Natural killer cell (primary cell): ENCODE measurements around the gene HSPA12A. TPM values are rescaled to one million over a fixed set of nuclear protein-coding genes. Genes with fewer than 3 reads are reported as not detected.

ENCODE experiments used
- ATAC-seq, 3 donors: fragments of 150-1000 bp in 2 of 3; fragments of 200-7000 bp in 1 of 3; cut with Tn5 transposase; 1 replicate in 1 of 3; 2 replicates in 2 of 3; pipeline ENCODE4 v1.10.0; 2021; ENCODE audit warnings: mild to moderate bottlenecking in 2 of 3, moderate library complexity in 2 of 3
- DNase-seq, 2 donors: peaks; one replicate each; pipeline versions ENCODE4 v3.0.0 to v3.0.0-alpha.2; 2013 to 2021; ENCODE audit warnings: mixed read lengths in 1 of 2
- H3K27ac ChIP-seq: one replicate; pipeline ENCODE4 v1.5.1; 2013; ENCODE audit warnings: mild to moderate bottlenecking, low read length
- H3K27me3 ChIP-seq: one replicate; pipeline ENCODE4 v1.6.1; 2013; ENCODE audit warnings: low read length; ENCODE audit not compliant: control insufficient read depth, insufficient read depth
- H3K36me3 ChIP-seq: one replicate; pipeline ENCODE4 v1.6.1; 2013; ENCODE audit warnings: low read length; ENCODE audit not compliant: control insufficient read depth, insufficient read depth
- H3K4me1 ChIP-seq: one replicate; pipeline ENCODE4 v1.6.1; 2013; ENCODE audit warnings: low read length; ENCODE audit not compliant: control insufficient read depth, insufficient read depth
- H3K4me3 ChIP-seq: one replicate; pipeline ENCODE4 v1.5.1; 2013; ENCODE audit warnings: low read length
- H3K9me3 ChIP-seq: one replicate; pipeline ENCODE4 v1.6.1; 2013; ENCODE audit warnings: low read length; ENCODE audit not compliant: control insufficient read depth, insufficient read depth
- H3K27ac Mint-ChIP-seq, 2 donors: one replicate each; pipeline ENCODE4 v1.8.0; 2022; ENCODE audit warnings: mild to moderate bottlenecking in 2 of 2, mixed read lengths in 2 of 2, moderate library complexity in 1 of 2
- H3K27me3 Mint-ChIP-seq, 2 donors: one replicate each; pipeline ENCODE4 v1.8.0; 2022; ENCODE audit warnings: low read depth in 2 of 2, mixed read lengths in 2 of 2
- H3K36me3 Mint-ChIP-seq: one replicate; pipeline ENCODE4 v1.8.0; 2022; ENCODE audit warnings: mixed read lengths
- H3K4me1 Mint-ChIP-seq, 2 donors: one replicate each; pipeline ENCODE4 v1.8.0; 2022; ENCODE audit warnings: mixed read lengths in 2 of 2
- H3K4me3 Mint-ChIP-seq: one replicate; pipeline ENCODE4 v1.8.0; 2022; ENCODE audit warnings: mild to moderate bottlenecking, moderate library complexity, mixed read lengths
- H3K9me3 Mint-ChIP-seq, 2 donors: one replicate each; pipeline ENCODE4 v1.8.0; 2022; ENCODE audit warnings: mixed read lengths in 2 of 2
- WGBS: methylation state at CpG from one replicate; pipeline ENCODE4 v1.1.7; 2013; ENCODE audit warnings: missing lambda C conversion rate; ENCODE audit not compliant: insufficient coverage; 5-methylcytosine and 5-hydroxymethylcytosine counted together
- intact Hi-C: fragments of 100-400 bp; cut with micrococcal nuclease; formaldehyde crosslinking; loops from one replicate; pipeline ENCODE4 v1.14.2; 2022
- total RNA-seq, 4 donors: library from RNA; stranded (reverse); fragments of 120-200 nt in 1 of 4; gene quantifications; one replicate each; pipeline versions ENCODE4 v1.2.3 to v1.2.4, GENCODE V29; 2013 to 2022
- TF ChIP-seq, protein P1 (sequence below): fragments of 200-600 bp; IDR thresholded peaks from one replicate; pipeline ENCODE4 v1.8.0; 2022; ENCODE audit warnings: antibody characterized with exemption

The HSPA12A gene
- total RNA-seq, 3 donors from 2014 or later (not counting 1 experiment from before 2014, with no cell fraction given): 0.43 TPM; not detected in 2

DNA sequence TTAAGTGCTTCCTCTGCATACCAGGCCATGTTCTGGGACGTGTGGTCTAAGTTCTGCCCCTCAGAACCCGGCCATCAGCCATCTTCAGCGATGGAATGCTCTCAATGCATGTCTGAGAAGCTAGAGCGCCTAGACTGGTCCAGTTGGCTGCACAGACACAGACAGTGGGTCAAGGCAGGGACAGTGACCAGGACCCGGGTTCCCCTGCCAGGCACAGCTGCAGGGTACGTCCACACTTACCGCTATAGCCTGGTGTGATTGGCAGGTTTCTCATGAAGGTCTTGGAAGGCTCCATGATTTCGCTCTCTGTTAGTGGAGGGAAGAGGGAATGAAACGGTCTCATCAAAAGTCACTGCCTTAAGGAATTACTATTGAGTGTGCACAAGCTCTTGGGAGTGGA, 74.3 kb downstream of the HSPA12A start:
- Histone ChIP-seq H3K27ac (no peak overlapping the region), H3K9me3 (no peaks in the 10 kb centered on the region), H3K4me1 (no peaks in the 10 kb centered on the region), H3K36me3 (no peaks in the 10 kb centered on the region), H3K4me3 (no peak overlapping the region), H3K27me3 (peaks cover 5% of the 10 kb centered on the region)
- intact Hi-C loops: no loop called here
- DNase-seq (no peak), ATAC-seq (no peak)
- no peaks in the 10 kb centered on the region for H3K9me3 Mint-ChIP-seq
- no peak overlapping the region for H3K4me3 Mint-ChIP-seq
- H3K4me1 Mint-ChIP-seq: no peaks in the 10 kb centered on the region
- no peaks in the 10 kb centered on the region for H3K36me3 Mint-ChIP-seq
- WGBS: 85% methylated on average over 9 of the region's 9 CpGs
- TF ChIP-seq, protein P1, sequence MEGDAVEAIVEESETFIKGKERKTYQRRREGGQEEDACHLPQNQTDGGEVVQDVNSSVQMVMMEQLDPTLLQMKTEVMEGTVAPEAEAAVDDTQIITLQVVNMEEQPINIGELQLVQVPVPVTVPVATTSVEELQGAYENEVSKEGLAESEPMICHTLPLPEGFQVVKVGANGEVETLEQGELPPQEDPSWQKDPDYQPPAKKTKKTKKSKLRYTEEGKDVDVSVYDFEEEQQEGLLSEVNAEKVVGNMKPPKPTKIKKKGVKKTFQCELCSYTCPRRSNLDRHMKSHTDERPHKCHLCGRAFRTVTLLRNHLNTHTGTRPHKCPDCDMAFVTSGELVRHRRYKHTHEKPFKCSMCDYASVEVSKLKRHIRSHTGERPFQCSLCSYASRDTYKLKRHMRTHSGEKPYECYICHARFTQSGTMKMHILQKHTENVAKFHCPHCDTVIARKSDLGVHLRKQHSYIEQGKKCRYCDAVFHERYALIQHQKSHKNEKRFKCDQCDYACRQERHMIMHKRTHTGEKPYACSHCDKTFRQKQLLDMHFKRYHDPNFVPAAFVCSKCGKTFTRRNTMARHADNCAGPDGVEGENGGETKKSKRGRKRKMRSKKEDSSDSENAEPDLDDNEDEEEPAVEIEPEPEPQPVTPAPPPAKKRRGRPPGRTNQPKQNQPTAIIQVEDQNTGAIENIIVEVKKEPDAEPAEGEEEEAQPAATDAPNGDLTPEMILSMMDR: no peak
- peaks cover 0 to 7% of the 10 kb centered on the region in 2 donors for H3K27me3 Mint-ChIP-seq
- H3K27ac Mint-ChIP-seq: no peak overlapping the region

GRCh38 chr10:116667484-116667883, 74.9 kb downstream of the HSPA12A start:
- H3K36me3 Mint-ChIP-seq: no peaks in the 10 kb centered on the region

DNA sequence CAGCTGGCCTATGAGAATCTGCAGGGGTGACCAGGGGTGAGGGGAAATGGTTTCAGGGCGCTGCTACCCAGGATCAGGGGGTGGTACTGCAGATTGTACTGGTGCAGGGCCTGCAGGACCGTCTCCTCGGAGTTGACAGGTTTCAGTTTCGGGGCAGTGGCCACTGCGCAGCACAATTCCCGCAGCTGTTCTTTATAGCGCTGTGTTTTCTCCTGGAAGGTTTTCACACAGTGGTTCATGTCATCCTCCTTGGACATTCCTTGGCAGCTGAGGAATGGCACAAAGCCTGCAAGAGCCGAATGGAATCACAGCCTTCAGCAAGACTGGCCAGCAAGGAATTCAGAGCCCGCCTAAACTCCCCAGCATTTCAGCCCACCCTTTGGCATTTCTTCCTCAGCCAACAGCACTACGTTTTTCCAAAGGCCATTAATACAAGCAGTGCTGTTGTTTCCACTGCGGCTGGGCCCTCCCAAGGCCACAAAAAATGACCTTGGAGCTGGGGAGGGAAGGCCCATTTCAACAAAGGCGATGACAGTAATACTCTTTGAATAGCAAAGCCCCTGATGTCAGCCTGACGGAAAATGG, 76.7 kb downstream of the HSPA12A start:
- Histone ChIP-seq H3K4me1 (no peaks in the 10 kb centered on the region), H3K9me3 (no peaks in the 10 kb centered on the region), H3K4me3 (no peak overlapping the region), H3K36me3 (no peaks in the 10 kb centered on the region), H3K27me3 (no peaks in the 10 kb centered on the region), H3K27ac (no peak overlapping the region)
- H3K27ac Mint-ChIP-seq: no peak overlapping the region
- TF ChIP-seq, protein P1: no peak
- intact Hi-C loops: no loop called here
- no peaks in the 10 kb centered on the region for H3K9me3 Mint-ChIP-seq
- ATAC-seq (no peak), DNase-seq (no peak)
- H3K4me3 Mint-ChIP-seq: no peak overlapping the region
- 87% methylated on average over 13 of the region's 13 CpGs for WGBS
- no peaks in the 10 kb centered on the region for H3K4me1 Mint-ChIP-seq
- H3K27me3 Mint-ChIP-seq: peaks cover 0 to 3% of the 10 kb centered on the region in 2 donors
- H3K36me3 Mint-ChIP-seq: no peaks in the 10 kb centered on the region

More at GRCh38 chr10:116667484-116667883, 74.9 kb downstream of the HSPA12A start:
- H3K4me3 Mint-ChIP-seq: no peak overlapping the region
- ATAC-seq (no peak), DNase-seq (no peak)
- WGBS: 82% methylated on average over 3 of the region's 3 CpGs
- peaks cover 5% of the 10 kb centered on the region for H3K27me3 ChIP-seq
- no peaks in the 10 kb centered on the region for H3K4me1 Mint-ChIP-seq
- H3K27ac Mint-ChIP-seq: no peak overlapping the region
- H3K4me1 ChIP-seq: no peaks in the 10 kb centered on the region
- intact Hi-C loops: no loop called here
- no peaks in the 10 kb centered on the region for H3K9me3 ChIP-seq
- H3K9me3 Mint-ChIP-seq: no peaks in the 10 kb centered on the region
- peaks cover 0 to 7% of the 10 kb centered on the region in 2 donors for H3K27me3 Mint-ChIP-seq
- H3K36me3 ChIP-seq: no peaks in the 10 kb centered on the region
- H3K4me3 ChIP-seq: no peak overlapping the region
- TF ChIP-seq, protein P1: no peak
- no peak overlapping the region for H3K27ac ChIP-seq

DNA sequence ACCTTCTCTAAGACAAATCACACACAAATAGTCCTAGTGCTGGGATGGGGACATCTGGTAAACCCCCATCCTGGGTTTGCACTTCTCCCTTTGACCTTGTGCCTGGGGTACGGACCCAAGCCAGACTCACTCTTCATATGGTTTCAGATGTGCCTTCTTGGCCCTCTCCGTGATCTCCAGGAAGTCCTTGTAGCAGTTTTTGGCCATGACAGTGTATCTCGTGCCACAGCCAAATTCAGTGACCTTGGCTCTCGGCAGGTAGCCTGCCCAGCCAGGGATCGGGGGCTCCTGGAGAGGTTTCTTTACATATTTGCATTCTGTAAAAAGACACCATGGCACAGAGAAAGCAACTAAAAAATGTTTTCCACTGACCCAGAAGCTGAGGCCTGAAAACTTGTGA, 77.7 kb downstream of the HSPA12A start:
- no peaks in the 10 kb centered on the region for H3K36me3 Mint-ChIP-seq
- Histone ChIP-seq H3K27ac (no peak overlapping the region), H3K27me3 (no peaks in the 10 kb centered on the region), H3K4me3 (no peak overlapping the region), H3K4me1 (no peaks in the 10 kb centered on the region), H3K36me3 (no peaks in the 10 kb centered on the region), H3K9me3 (no peaks in the 10 kb centered on the region)
- H3K27ac Mint-ChIP-seq: no peak overlapping the region
- ATAC-seq: no peak
- DNase-seq: no peak
- H3K4me1 Mint-ChIP-seq: no peaks in the 10 kb centered on the region
- no peak overlapping the region for H3K4me3 Mint-ChIP-seq
- no peaks in the 10 kb centered on the region for H3K27me3 Mint-ChIP-seq
- TF ChIP-seq, protein P1: no peak
- intact Hi-C loops: no loop called here
- 89% methylated on average over 5 of the region's 5 CpGs for WGBS
- H3K9me3 Mint-ChIP-seq: no peaks in the 10 kb centered on the region
